Epithelial cell of esophagus (primary cell): Measurements from ENCODE around the gene SLC26A1.

Source experiments
- DNase-seq: peaks from one replicate; pipeline ENCODE4 v3.0.0; 2010; ENCODE audit warnings: low read depth
- H3K4me3 ChIP-seq: 2 replicates; pipeline ENCODE4 v1.5.1; 2011; ENCODE audit warnings: mild to moderate bottlenecking, low read length, control low read depth
- TF ChIP-seq, protein P1 (sequence below): IDR thresholded peaks from 2 replicates; pipeline ENCODE4 v1.5.1; 2011; ENCODE audit warnings: low read depth, mild to moderate bottlenecking, low read length, control low read depth, inconsistent platforms; ENCODE audit not compliant: insufficient read depth; ENCODE audit errors: missing control alignments

The SLC26A1 gene

GRCh38 chr4:973431-974397 lies 19.5 kb downstream of the SLC26A1 start, which contains the start of gene DGKQ:
DGKQ (minus strand) TSS chr4:973569; CDS start chr4:973482, 87 bp downstream.
- DNase-seq: peak; percentile 85
- TF ChIP-seq, protein P1, sequence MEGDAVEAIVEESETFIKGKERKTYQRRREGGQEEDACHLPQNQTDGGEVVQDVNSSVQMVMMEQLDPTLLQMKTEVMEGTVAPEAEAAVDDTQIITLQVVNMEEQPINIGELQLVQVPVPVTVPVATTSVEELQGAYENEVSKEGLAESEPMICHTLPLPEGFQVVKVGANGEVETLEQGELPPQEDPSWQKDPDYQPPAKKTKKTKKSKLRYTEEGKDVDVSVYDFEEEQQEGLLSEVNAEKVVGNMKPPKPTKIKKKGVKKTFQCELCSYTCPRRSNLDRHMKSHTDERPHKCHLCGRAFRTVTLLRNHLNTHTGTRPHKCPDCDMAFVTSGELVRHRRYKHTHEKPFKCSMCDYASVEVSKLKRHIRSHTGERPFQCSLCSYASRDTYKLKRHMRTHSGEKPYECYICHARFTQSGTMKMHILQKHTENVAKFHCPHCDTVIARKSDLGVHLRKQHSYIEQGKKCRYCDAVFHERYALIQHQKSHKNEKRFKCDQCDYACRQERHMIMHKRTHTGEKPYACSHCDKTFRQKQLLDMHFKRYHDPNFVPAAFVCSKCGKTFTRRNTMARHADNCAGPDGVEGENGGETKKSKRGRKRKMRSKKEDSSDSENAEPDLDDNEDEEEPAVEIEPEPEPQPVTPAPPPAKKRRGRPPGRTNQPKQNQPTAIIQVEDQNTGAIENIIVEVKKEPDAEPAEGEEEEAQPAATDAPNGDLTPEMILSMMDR: no peak
- peak within 1 kb of the TSS; percentile 60 for H3K4me3 ChIP-seq

DNA sequence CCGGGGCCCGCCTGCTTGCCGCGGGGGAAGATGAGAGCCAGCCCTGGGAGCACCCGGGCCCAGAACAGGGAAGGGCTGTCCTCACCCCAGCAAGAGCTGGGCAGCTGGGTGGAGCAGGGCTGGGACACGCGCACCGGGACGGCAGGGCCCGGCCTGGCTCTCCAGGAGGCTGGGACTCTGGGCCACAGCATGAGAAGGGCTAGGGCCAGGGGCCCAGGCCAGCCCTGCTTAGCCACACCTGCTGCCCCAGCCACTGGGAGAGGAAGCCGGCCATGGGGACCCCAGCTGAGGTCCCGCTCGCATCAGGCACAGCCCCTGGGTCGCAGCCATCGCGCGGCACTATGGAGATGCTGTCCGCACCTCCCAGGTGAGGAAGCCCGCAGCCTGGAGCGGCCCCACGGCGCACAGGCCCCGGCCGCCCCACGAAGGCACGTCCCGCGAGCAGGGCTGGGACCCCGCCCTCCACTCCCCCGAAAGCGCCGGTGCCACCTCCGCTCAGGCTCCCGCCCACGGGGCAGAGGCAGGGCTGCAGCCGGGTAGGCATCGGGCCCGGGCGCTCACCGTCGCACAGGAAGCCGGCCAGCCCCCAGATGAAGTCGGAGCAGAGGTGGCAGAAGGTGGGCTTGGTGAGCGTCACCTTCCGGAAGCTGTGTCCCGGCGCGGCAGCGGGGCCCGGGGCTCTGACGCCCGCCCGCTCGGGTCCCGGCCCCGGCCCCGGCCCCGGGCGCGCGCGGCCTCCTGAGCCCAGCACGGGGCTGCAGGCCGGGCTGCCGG lies 20.4 kb downstream of the SLC26A1 start:
- DNase-seq: peak; percentile 35
- H3K4me3 ChIP-seq: peak overlapping the region; percentile 60
- TF ChIP-seq, protein P1: no peak

GRCh38 chr4:971666-972500 lies 21.3 kb downstream of the SLC26A1 start:
- peak overlapping the region; percentile 60 for H3K4me3 ChIP-seq
- TF ChIP-seq, protein P1: no peak
- no peak for DNase-seq

GRCh38 chr4:970854-971520 lies 22.2 kb downstream of the SLC26A1 start:
- TF ChIP-seq, protein P1: no peak

DNA sequence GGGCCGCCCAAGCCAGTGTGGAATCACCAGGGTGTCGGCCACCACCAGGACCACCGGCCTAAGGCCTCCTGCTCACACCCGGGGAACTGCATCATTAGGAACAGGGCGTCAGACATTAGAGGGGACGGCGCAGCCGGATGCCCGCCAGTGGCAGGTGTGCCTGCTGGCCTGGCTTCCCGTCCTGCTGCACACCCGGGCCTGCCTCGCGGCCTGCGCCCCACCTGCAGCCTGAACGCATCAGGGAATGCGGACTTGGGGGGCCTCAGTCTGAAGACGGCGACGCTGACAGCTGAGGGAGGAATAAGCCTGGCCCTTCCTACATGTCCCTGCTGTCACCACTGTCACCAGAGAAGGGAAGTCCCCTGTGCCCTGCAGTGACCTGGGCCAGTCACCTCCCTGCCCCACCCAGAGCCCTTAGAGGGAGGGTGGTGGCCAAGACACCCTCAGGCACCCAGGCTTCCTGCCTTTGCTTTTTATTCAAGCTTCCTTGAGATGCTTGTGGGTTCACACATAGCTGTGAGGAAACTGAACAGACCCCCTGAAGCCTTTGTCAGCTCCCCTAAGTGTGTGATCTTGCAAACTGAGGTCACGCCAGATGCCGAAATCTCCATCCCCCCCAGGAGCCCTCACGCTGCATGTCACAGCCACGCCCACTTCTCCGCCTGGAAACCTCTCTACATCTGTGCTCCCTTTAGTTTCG lies 23.0 kb downstream of the SLC26A1 start:
- TF ChIP-seq, protein P1: no peak
- H3K4me3 ChIP-seq: no peak overlapping the region
- DNase-seq: no peak

More at GRCh38 chr4:970854-971520, 22.2 kb downstream of the SLC26A1 start:
- H3K4me3 ChIP-seq: no peak overlapping the region
- peak; percentile 19 for DNase-seq
